OCI-LY3 (cell line): ENCODE measurements around the gene ZNF182.

Source experiments
- CTCF ChIP-seq: fragments of 200-600, 300-600 bp; sonication (generic); IDR thresholded peaks from 2 replicates; pipeline ENCODE4 v1.5.1; 2014; ENCODE audit warnings: antibody characterized with exemption, low read length, low read depth
- EZH2phosphoT487 ChIP-seq: fragments of 200-600 bp; shearing (Covaris generic); IDR thresholded peaks from 2 replicates; pipeline ENCODE4 v1.6.1; 2018; ENCODE audit warnings: antibody characterized with exemption, mixed run types, low read depth

GRCh38 chrX:48022738-48023137 lies 18.9 kb upstream of the ZNF182 start:
- TF ChIP-seq CTCF: no peak
- no peak for TF ChIP-seq EZH2phosphoT487
